ENCODE results near the gene THSD7A.
"Not testable (repeated sequence)": the region's sequence is repeated elsewhere in the genome, so short reads cannot be mapped to it uniquely, and the experiment has no call there.

Gene THSD7A

DNA sequence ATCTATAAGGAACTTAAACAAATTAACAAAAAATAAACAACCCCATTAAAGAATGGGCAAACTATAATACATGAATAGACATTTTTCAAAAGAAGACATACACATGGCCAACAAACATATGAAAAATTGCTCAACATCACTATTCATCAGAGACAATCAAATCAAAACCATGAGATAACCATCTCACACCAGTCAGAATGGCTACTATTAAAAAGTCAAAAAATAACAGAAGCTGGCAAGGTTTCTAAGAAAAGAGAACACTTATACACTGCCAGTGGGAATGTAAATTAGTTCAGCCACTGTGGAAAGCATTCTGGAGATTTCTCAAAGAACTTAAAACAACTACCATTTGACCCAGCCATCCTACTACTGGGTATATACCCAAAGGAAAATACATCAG lies 280.5 kb downstream of the THSD7A start:
- H3K36me3 Mint-ChIP-seq = no peaks in the 10 kb centered on the region
- H3K4me3 Mint-ChIP-seq = no peak overlapping the region
- peaks cover 2% of the 10 kb centered on the region for H3K9me3 Mint-ChIP-seq
- no peak overlapping the region for H3K27ac Mint-ChIP-seq
- CTCF ChIA-PET = no interaction called here
- no peaks in the 10 kb centered on the region for H3K4me1 Mint-ChIP-seq
- H3K27me3 Mint-ChIP-seq = no peaks in the 10 kb centered on the region
- no peak for DNase-seq

DNA sequence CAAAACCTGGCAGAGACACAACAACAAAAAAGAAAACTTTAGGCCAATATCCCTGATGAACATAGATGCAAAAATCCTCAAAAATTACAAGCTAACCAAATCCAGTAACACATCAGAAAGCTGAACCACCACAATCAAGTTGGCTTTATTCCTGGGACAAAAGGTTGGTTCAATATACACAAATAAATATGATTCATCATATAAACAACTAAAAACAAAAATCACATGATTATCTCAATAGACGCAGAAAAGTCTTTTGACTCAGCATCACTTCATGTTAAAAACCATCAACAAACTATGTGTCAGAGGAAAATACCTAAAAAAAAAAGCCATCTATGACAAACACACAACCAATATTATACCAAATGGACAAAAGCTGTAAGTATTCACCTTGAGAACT lies 283.5 kb downstream of the THSD7A start:
- CTCF ChIA-PET = no interaction called here
- H3K9me3 Mint-ChIP-seq = peaks cover 2% of the 10 kb centered on the region
- H3K27ac Mint-ChIP-seq = no peak overlapping the region
- H3K36me3 Mint-ChIP-seq = no peaks in the 10 kb centered on the region
- no peaks in the 10 kb centered on the region for H3K27me3 Mint-ChIP-seq
- no peak overlapping the region for H3K4me3 Mint-ChIP-seq
- no peak for DNase-seq
- no peaks in the 10 kb centered on the region for H3K4me1 Mint-ChIP-seq

DNA sequence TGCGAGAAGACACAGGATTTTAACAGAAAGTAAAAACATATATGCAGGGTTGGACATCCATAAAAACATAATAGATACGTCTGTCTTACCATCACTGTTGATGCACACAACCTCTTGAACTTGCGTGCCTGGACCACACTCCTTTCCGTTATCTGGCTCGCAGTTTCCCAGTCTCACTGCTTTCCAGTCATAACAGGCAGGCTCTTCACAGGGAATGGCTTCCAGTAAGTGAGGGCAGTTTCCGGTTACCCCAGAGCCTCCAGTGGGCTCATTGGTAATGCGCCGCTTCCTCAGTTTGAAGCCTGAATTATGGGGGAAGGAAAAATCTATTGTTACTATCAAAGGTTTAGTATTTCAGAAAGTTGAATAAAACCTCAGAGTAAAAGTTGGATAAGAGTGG lies 290.7 kb downstream of the THSD7A start:
- Mint-ChIP-seq H3K4me3 (no peak overlapping the region), H3K36me3 (no peaks in the 10 kb centered on the region), H3K4me1 (no peaks in the 10 kb centered on the region), H3K27ac (no peak overlapping the region), H3K27me3 (no peaks in the 10 kb centered on the region), H3K9me3 (no peaks in the 10 kb centered on the region)
- no peak for DNase-seq
- CTCF ChIA-PET = no interaction called here

DNA sequence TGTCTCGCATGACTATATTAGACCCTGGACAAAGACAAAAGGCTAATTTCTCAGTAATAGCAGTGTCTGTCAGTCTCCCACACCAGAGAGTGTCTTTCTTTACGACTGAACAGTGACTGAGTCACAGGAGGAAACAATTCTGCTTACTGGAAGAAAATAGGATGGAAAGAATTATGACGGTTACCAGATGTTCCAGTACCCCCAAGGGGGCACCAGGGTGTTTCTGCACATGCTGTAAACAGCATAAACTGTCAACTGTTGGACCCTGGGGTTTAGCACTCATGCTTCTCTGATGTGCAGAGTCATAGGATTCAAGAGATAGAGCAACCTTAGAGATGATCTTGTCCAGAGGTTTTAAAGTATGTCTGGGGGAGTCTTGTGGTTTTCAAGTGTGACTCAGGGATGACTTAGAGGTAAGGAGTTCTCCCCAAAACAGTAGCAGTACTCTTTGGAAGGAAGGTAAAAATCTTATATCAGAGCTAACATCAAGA lies 291.7 kb downstream of the THSD7A start:
- no peak overlapping the region for H3K4me3 Mint-ChIP-seq
- H3K27me3 Mint-ChIP-seq = no peaks in the 10 kb centered on the region
- CTCF ChIA-PET = no interaction called here
- no peak overlapping the region for H3K27ac Mint-ChIP-seq
- H3K36me3 Mint-ChIP-seq = no peaks in the 10 kb centered on the region
- DNase-seq = no peak
- H3K4me1 Mint-ChIP-seq = no peaks in the 10 kb centered on the region
- no peaks in the 10 kb centered on the region for H3K9me3 Mint-ChIP-seq

DNA sequence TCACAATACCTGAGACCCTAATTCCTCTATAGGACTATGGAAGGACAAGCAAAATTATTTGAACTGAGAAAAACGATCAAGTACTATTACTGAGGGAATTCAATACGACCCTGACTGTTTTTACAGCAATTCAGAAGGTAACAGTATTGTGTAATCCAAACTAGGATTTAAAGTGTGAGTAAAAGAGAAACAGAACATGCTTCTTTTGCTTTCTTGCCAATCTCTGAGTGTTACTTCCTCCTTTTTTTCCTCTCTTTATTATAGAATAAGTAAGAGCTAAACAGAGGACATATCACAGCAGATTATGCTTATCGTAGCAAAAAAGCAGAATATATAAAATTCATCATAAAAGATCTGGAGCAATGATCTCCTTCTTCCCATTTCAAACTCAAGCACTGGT lies 292.1 kb downstream of the THSD7A start:
- Mint-ChIP-seq H3K36me3 (no peaks in the 10 kb centered on the region), H3K9me3 (no peaks in the 10 kb centered on the region), H3K4me1 (no peaks in the 10 kb centered on the region), H3K4me3 (no peak overlapping the region), H3K27me3 (no peaks in the 10 kb centered on the region), H3K27ac (no peak overlapping the region)
- CTCF ChIA-PET = no interaction called here
- no peak for DNase-seq

DNA sequence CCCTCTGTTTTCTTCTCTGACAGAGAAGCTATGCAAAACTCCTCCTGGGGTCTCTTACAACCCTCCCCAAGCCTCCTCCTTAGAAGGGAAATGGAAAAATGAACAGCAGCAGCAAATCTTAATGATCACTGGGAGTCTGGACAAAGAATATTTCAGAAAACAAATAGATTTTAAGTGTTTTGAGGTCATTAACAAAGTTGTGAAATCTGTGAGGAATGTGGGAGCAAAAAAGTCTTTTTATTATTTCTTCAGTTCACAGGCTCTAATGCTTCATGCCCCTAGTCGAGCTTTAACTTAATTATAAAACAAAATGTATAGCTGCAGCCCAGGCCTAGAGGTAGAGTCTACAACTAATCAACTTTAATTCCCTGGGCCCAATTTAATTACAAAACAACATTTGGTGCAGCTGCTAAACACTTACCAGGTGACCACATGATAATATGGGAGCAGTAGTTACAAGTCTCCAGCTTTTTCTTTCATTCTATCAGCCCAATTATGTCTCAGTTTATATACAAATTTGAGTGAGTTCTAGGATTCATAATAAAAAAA lies 293.2 kb downstream of the THSD7A start:
- Mint-ChIP-seq H3K9me3 (no peaks in the 10 kb centered on the region), H3K36me3 (no peaks in the 10 kb centered on the region), H3K4me1 (no peaks in the 10 kb centered on the region), H3K27me3 (no peaks in the 10 kb centered on the region), H3K27ac (no peak overlapping the region), H3K4me3 (no peak overlapping the region)
- CTCF ChIA-PET = no interaction called here
- no peak for DNase-seq

DNA sequence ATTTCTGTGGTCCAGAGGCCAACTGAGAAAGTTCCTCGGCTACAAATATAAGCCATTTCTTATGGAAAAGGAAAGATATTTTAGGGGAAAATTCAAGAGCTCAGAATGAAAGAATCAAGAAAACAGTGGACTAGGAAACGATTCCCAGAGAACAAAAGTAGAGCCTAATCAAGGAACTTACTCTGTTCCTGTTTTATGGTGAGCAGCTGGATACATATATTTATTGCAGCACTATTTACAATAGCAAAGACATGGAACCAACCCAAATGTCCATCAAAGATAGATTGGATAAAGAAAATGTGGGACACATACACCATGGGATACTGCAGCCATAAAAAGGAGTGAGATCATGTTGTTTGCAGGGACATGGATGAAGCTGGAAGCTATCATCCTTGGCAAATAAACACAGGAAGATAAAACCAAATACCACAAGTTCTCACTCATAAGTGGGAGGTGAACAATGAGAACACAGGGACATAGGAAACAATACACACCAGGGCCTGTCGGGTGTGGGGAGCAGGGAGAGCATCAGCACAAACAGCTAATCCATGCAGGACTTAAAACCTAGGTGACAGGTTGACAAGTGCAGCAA lies 298.7 kb downstream of the THSD7A start:
- DNase-seq = no peak
- H3K36me3 Mint-ChIP-seq = no peaks in the 10 kb centered on the region
- peaks cover 2% of the 10 kb centered on the region for H3K9me3 Mint-ChIP-seq
- CTCF ChIA-PET = no interaction called here
- no peak overlapping the region for H3K27ac Mint-ChIP-seq
- no peaks in the 10 kb centered on the region for H3K27me3 Mint-ChIP-seq
- no peak overlapping the region for H3K4me3 Mint-ChIP-seq
- H3K4me1 Mint-ChIP-seq = no peaks in the 10 kb centered on the region

DNA sequence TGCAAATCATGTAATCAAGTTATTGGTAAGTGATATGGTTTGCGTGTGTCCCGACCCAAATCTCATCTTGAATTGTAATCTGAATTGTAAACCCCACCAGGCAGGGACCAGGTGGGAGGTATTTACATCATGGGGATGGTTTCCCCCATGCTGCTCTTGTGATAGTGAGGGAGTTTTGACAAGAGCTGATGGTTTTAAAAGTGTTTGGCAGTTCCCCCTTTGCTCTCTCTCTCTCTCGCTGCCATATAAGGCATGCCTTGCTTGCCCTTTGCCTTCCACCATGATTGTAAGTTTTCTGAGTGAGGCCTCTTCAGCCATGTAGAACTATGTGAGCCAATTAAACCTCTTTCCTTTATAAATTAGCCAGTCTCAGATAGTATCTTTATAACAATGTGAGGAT lies 302.6 kb downstream of the THSD7A start:
- H3K9me3 Mint-ChIP-seq = peaks cover 2% of the 10 kb centered on the region
- CTCF ChIA-PET = no interaction called here

DNA sequence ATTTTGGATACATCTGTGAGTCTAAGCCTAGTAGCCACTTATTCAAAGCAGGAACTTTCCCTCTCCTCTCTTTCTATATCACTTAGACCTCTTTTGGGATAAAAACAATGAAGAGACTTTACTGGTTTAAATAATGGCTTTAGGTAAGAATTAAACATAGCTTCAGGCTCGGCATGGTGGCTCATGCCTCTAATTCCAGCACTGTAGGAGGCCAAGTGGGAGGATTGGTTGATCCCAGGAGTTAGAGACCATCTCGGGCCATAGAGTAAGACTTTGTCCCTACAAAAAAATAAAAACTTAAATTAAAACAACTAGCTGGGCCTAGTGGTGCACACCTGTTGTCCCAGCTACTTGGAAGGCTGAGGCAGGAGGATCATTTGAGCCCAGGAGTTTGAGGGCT lies 304.3 kb downstream of the THSD7A start:
- no peaks in the 10 kb centered on the region for H3K9me3 Mint-ChIP-seq
- CTCF ChIA-PET = no interaction called here
- no peaks in the 10 kb centered on the region for H3K27me3 Mint-ChIP-seq
- no peaks in the 10 kb centered on the region for H3K36me3 Mint-ChIP-seq
- H3K27ac Mint-ChIP-seq = no peak overlapping the region
- no peak overlapping the region for H3K4me3 Mint-ChIP-seq
- H3K4me1 Mint-ChIP-seq = no peaks in the 10 kb centered on the region
- no peak for DNase-seq

More for the DNA sequence above, 302.6 kb downstream of the THSD7A start:
- Mint-ChIP-seq H3K36me3 (no peaks in the 10 kb centered on the region), H3K27ac (no peak overlapping the region), H3K27me3 (no peaks in the 10 kb centered on the region), H3K4me3 (no peak overlapping the region), H3K4me1 (no peaks in the 10 kb centered on the region)
- DNase-seq = no peak

DNA sequence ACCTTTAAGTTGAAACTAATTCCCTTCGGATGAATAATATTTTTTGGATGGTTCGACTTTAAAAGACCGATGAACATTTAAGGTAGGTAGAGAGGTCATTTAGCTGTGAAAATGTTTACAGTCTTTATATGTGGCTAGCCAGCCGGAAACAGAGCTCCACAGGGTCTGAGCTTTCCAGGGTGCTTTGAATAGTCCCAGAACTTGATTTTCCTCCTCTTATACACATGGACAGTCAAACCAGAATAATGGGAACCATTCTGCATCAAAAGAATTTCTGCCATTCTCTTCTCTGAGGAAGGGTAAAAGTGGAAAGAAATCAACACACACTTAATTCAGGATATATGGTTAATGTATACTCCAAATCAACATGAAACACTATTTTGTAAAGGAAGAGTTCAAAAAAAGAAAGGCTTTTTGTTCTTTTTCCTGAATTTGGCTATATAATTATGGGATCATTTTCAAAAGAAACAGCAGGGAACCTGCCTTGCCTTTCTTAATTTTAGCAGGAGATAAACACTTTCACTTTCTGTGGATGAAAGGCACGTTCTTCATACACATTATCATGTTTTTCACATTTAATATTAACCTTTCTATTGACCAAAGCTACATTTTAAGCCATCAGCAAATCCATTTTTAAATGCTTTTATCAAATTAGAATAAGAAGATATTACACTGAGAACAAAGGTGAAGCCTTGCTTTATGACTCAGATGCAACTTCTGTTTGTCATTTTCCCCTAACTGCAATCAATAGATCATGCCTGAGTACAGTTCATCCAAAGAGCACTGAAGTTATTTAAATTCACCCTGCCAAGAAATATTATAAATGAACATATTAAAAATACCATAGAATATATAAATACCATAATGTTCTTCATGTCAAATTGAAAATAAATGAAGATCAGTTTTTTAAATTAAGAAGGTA lies 307.3 kb downstream of the THSD7A start:
- H3K27me3 Mint-ChIP-seq = no peaks in the 10 kb centered on the region
- no peaks in the 10 kb centered on the region for H3K36me3 Mint-ChIP-seq
- no peaks in the 10 kb centered on the region for H3K4me1 Mint-ChIP-seq
- no peak overlapping the region for H3K27ac Mint-ChIP-seq
- no peak for DNase-seq
- H3K9me3 Mint-ChIP-seq = no peaks in the 10 kb centered on the region
- no peak overlapping the region for H3K4me3 Mint-ChIP-seq
- CTCF ChIA-PET = no interaction called here

DNA sequence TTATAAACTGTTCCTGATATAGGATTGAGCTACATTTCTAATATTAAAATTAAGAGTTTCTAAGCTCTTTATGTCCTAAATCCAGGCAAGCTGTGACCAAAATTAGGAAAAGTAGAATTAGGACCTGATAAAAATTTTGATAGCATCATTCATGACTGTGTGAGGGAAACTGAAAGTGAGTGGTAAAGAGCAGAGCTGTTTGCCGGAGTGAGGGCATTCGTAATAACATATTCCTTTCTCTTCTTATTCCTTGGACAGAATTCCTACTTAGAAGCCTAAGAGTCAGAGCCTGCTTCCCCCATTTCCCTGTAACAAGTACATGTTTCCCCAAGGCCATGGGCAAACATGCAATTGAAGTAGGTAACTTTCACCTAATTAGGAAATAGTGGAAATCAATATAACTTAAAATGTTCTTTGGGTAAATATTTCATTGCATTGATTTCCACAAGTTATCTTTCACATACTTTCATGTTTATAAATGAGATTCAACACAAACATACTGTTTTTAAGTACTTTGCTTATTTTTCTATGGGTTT lies 310.0 kb downstream of the THSD7A start:
- H3K27me3 Mint-ChIP-seq = not testable (repeated sequence)

DNA sequence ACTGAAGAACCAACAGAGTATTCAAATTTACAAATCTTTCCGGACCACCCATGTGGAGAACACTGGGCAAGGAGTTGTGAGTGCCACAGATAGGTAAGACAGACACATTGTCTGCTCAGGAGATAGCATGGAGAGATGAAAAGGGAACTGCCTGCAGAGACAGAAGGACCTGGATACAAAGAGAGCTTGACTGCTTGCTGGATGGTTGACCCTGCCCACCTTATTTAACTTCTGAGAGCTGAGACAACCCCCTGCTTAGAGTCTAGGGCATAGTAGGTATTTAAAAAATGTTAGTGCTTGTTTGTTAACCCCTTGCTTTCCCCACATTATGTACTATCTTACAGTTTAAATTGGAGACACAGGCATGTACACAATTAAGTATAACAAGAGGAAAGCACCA lies 314.1 kb downstream of the THSD7A start:
- DNase-seq = no peak
- no peak overlapping the region for H3K27ac Mint-ChIP-seq
- no peaks in the 10 kb centered on the region for H3K27me3 Mint-ChIP-seq
- CTCF ChIA-PET = no interaction called here
- H3K4me1 Mint-ChIP-seq = no peaks in the 10 kb centered on the region
- H3K9me3 Mint-ChIP-seq = no peaks in the 10 kb centered on the region
- H3K36me3 Mint-ChIP-seq = no peaks in the 10 kb centered on the region
- no peak overlapping the region for H3K4me3 Mint-ChIP-seq

More for the DNA sequence above, 310.0 kb downstream of the THSD7A start:
- DNase-seq, H3K4me3 Mint-ChIP-seq, H3K27ac Mint-ChIP-seq, H3K4me1 Mint-ChIP-seq, H3K36me3 Mint-ChIP-seq, H3K9me3 Mint-ChIP-seq, CTCF ChIA-PET: not testable (repeated sequence)

DNA sequence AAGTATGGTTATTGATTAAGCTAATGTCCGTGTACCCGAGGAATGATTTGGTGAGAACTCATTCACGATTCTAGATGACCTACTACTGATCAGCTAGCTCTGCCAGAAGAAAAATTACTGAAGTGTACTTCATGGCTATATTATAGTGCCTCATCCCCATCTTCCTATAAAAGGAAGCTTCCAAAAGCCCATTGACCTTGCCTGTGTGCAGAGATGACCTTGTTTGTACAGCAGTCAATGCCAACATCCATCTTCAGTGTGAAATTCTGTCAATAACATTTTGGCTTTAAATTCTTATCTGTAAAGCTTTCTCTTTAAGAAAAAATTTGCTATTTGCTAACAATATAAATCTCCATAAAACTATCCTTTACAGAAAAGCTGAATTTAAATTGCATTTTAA lies 315.7 kb downstream of the THSD7A start:
- Mint-ChIP-seq H3K36me3 (no peaks in the 10 kb centered on the region), H3K9me3 (no peaks in the 10 kb centered on the region), H3K27ac (no peak overlapping the region), H3K27me3 (no peaks in the 10 kb centered on the region), H3K4me1 (no peaks in the 10 kb centered on the region), H3K4me3 (no peak overlapping the region)
- DNase-seq = no peak
- CTCF ChIA-PET = no interaction called here

DNA sequence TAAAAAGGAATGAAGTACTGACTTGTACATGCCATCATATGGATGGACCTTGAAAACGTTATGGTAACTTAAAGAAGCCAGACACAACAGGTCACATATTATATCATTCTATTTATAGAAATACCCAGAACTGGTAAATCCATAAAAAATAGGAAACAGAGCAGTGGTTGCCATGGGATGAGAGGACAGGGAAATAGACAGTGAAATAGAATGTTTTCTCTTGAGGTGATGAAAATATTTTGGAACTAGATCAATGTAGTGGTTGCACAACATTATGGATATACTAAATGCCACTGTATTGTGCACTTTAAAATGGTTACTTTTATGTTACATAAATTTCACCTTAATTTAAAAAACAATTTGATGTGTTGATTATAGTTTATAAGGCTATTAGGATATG lies 318.5 kb downstream of the THSD7A start:
- H3K27me3 Mint-ChIP-seq = no peaks in the 10 kb centered on the region
- no peak overlapping the region for H3K27ac Mint-ChIP-seq
- no peak for DNase-seq
- CTCF ChIA-PET = no interaction called here
- no peaks in the 10 kb centered on the region for H3K36me3 Mint-ChIP-seq
- H3K4me3 Mint-ChIP-seq = no peak overlapping the region
- no peaks in the 10 kb centered on the region for H3K4me1 Mint-ChIP-seq
- no peaks in the 10 kb centered on the region for H3K9me3 Mint-ChIP-seq

DNA sequence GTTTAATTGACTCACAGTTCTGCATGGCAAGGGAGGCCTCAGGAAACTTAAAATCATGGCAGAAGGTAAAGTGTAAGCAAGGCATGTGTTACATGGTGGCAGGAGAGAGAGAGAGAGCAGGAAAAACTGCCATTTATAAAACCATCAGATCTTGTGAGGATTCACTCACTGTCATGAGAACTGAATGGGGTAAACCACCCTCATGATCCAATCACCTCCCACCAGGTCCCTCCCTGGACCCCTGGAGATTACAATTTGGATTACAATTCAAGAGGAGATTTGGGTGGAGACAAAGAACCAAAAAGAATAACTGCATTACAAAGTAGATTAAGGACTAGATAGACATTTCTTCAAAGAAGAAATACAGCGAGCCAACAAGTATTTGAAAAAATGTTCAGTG lies 324.1 kb downstream of the THSD7A start:
- no peak for DNase-seq
- Mint-ChIP-seq H3K4me3 (no peak overlapping the region), H3K27ac (no peak overlapping the region), H3K36me3 (no peaks in the 10 kb centered on the region), H3K9me3 (peaks cover 2% of the 10 kb centered on the region), H3K27me3 (no peaks in the 10 kb centered on the region), H3K4me1 (no peaks in the 10 kb centered on the region)
- CTCF ChIA-PET = no interaction called here
